Stimulated activated naive CD4-positive, alpha-beta T cell treated with Interleukin-2 at 50 U/mL for 16 hours (primary cell): ENCODE measurements around the gene EVA1C.
"Not testable (repeated sequence)": the region's sequence is repeated elsewhere in the genome, so short reads cannot be mapped to it uniquely, and the experiment has no call there.

Source experiments
- DNase-seq: peaks from one replicate; lab custom pipeline; 2025; lab: John Stamatoyannopoulos, UW

EVA1C gene

DNA sequence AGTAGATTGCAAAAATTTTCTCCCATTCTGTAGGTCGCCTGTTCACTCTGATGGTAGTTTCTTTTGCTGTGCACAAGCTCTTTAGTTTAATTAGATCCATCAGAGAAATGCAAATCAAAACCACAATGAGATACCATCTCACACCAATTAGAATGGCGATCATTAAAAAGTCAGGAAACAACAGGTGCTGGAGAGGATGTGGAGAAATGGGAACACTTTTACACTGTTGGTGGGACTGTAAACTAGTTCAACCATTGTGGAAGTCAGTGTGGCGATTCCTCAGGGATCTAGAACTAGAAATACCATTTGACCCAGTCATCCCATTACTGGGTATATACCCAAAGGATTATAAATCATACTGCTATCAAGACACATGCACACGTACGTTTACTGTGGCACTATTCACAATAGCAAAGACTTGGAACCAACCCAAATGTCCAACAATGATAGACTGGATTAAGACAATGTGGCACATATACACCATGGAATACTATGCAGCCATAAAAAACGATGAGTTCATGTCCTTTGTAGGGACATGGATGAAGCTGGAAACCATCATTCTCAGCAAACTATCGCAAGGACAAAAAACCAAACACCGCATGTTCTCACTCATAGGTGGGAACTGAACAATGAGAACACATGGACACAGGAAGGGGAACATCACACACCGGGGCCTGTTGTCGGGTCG is 21.8 kb upstream of the EVA1C start:
- not testable (repeated sequence) for DNase-seq

DNA sequence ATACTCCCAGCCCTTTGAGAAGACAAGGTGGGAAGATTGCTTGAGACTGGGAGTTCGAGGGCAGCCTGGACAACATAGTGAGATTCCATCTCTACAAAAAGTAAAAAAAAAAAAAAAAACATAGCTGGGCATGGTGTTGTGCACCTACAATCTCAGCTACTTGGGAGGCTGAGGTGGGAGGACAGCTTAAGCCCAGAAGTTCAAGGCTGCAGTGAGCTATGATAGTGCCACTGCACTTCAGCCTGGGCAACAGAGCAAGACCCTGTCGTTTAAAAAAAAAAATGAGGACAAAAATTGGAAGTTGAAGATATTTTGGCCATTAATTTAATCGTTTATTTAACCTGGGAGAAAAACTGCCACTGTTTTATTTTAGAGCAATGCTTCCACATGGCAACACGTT is 20.8 kb upstream of the EVA1C start:
- DNase-seq: no peak

DNA sequence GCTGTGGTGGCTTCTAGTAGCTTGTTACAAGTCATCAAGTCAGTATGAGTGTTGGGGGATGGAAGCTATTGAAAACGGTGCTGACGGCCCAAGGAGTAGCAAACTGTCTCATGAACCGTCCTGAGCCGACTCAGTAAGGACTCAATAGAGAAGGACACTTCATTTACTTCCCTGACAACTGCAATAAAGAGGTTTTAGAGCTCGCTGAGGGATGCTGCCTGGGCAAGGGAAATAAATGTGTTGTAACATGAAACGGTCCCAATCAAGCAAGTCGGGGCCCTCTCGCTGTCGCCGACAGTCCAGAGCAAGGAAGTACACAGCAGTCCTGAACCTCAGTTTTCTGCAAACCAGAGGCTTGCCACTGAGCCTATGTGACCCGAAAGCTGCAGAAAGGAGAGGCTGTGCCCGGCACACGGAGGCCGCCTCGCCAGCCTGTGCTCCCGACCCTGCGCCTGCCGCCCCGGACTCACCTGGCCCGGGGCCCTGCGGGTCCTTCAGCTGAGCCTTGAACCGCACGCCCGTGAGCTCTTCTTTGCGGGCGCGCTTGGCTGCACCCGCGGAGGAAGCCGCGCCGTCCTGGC is 20.1 kb upstream of the EVA1C start:
- DNase-seq: no peak

DNA sequence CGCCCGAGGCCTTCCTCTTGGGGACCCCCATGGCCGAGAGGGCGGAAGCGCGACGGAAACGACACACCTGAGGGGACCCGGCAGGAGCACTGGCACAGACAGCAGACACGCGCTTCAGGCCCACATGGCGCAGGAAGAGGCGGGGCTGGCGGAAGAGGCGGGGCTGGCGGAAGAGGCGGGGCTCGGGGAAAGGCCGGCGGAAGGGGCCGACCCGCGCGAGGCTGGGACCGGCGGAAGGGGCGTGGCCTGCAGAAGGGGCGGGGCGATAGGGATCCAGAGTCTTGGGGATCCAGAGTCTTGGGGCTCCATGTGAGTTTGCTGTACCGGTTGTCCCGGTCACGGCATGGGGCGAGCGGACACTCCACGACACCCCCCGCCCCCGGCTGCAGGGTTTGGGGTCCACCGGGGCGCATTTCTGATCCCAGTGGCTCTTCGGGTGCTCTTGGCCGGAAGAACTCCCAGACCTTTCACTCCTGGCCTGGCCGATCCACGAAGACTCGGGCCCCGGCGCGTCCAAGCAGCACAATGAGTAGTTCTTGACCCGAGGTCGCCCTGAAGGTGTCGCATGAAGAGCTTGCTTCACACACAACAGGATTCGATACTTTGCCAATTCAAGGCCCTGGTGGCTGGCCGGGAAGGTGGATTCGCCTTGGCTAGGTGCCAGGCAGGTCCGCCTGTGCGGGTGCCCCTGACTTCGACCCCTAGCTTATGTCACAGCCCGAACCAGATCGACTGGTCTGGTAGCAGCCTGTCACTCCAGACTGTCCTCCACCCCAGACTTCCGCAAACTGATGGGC is 19.4 kb upstream of the EVA1C start, which contains the start of gene URB1:
URB1 (minus strand) TSS at position 133 of the 797 bp plus-strand sequence; CDS start at position 31, 102 bp downstream.
- peak; percentile 93 for DNase-seq

DNA sequence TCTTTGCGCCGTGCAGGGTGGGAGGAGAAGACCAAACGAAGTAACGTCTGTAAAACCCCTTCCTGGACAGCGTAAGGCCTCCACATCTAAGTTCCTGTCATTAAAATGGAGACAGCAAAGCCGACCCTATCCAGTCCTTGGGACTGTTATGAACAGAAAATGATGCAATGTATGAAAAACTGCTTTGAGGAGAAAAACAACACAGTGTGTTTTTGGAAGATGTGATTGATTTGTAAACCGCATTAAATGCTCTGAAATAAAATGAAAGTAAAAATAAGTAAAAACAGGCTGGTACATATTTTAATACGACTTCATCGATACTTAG is 18.9 kb upstream of the EVA1C start:
- DNase-seq: no peak

DNA sequence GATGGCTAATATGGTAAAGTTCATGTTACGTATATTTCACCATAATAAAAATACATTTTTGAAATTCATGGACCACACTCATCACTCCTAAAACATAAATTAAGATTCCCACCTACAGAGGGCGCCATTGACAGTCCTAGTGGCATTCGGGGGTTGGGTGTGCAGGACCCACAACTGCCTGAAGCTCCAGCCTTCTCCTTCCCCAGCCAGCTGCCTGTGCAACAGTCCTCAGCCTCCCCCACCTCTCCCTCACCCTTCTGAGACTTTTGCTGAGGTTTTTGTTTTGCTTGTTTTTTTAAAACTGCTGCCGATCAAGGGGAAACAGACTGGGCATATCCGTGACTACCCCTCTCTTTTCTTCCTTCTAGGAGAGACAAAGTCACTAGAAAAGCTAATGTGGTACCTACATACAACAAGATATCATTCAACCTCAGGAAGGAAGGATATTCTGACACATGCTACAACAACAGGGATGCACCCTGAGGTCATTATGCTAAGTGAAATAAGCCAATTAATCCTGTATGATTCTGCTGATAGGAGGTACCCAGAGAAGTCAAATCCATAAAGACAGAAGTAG is 9.2 kb upstream of the EVA1C start:
- DNase-seq: peak; percentile 35

DNA sequence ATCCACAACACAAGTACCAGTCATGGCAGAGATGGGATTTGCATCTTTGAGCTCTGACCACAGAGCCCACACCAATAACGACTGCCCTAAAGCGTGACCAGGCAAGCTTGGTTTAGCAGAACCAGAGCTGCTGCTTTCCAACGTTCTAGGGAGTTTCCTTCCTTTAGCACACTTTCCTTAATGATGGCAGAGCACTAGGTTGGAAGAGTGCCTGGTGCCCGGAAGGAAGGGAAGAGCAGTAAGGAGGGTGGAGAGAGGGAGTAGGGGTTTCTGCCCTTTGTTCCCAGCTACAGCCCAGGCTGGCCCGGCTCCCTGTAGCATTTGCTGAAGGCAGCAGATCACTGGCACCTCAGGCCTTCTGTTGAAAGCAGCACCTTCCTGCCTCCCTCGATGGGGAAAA is 6.1 kb upstream of the EVA1C start:
- DNase-seq: no peak

DNA sequence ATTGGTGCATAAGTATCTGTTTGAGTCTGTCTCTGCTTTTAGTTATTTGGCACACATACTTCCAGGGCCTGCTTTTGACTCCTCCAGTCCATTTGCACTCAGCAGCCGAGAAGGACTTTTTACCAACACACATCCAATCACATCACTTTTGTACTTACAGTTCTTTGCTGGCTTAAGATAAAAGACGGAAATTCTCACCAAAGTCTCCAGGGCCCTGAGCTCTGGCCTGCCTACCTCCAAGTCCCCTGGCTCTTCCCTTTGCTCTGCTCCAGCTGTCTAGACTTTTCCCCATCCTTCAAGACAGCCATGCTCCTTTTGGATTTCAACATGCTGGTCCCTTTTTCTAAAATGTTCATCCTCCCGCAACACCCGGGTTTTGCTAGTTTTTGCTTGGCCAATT is 2.2 kb upstream of the EVA1C start:
- DNase-seq: no peak

DNA sequence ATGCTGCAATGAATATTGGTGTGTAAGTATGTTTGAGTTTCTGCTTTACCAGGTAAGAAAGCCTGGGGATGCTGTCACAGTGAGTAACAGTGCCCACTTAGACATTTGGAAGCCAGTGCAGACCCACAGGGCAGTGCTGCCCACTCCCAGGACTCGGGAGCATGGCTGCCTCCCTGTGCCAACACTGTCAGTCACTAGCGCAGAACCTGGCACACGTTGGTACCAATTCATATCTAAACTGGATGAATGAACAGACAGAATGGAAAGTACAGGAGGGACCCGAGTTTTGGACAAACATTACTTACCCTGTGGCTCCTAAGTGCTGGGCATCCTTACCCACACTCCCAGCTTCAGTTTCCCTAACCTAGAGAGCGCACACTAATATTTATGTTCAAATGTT is 1.6 kb upstream of the EVA1C start:
- DNase-seq: no peak

DNA sequence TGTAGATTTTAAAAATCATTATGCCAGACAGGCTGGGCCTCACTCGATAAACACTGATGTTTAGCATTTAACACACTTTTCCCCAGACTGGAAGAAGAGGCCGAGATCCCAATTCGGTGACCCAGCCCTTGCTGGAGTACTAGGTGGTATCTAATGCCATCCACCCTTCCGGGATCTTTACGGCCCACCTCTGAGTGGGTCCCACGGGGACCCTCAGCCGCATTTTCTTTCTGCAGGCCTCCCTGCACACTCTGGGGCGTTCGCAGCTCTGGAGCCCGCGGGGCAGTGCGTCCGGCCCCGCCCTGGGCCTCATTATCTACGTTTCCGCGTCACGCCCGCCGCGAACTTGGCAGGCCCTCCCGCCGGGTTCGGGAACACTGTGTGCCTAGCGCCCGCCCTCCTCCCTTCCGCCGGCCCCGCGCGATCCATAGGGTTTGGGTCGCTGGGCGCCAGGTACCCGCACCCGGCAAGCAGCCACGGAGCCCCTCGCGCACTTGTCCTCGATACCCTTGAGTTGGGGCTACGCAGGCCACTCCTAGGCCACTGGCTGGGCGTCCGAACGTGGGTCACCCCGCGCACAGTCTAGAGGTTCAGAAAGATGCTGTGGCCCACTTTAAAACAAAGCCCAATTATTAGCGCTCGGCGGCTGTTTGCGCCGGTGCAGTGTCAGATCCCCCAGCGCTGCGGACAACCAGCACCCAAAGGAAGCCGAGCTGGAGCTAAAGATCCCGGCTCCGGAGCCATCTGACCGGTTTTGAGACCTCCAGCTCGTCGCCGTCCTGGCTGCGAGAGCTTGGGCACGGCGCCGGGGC is 950 bp upstream of the EVA1C start:
- peak; percentile 61 for DNase-seq

DNA sequence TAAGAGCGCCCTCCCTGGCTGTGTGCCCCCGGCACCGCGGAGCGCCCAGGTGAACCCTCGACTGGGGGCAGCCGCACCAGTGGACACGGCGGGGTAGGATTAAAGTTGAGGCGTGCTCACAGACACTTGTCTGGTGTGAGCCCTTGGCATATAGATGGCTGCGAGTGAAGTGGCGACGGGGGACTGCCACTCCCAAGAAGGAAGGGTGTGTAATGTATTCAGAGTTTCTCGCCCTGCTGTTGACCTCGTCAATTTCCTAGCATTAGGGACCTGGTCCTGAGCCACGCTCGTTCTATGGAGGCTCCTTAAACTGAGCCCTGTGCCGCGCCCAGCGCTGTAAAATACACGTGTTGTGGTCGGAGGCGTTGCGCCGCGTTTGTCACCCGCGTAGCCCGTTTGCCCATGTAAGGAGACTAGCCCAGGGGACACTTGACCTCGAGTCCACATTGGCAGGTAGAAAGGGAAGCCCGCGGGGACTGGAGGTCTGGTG is 554 bp downstream of the EVA1C start:
- DNase-seq: no peak

DNA sequence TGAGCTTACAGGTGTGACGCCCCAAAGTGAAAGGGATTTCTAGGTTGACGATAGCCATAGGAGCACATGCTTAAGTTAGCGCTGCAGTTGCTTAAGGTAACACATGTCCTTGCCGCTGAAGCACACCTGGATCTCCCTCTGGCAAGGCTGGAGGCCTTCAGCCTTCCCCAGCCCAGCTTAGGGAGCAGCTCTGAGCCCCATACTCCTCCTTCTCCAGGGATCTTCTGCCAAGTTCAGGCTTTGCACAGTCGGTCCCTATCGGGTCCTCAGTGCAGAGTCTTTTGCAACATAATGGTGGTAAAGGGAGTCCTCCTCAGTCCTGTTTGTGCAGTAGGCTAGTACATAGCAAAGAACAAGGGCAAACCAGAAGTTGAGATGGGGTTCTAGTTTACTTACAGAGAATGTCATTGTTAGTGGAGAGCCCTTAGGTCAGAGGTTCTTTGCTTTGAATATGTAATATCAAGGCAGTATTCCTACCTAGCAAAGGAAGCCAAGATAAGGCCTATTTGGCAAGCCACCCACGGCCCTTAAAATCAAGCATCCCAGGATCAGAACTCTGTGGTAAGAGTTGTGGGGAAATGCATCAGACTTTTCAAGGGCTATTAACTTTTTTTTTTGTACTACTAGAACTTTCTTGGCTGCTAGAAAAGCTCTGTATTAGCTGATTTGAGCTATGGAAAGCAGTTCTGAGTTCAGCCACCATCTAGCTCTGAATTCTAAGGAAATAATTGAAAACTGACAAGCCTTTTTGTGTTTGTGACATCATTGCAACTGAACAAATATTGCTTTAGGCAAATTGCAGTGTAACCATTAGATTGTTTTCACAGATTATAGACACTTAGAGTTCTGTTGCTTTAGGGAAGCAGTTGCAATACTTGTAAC is 1.4 kb downstream of the EVA1C start:
- no peak for DNase-seq

DNA sequence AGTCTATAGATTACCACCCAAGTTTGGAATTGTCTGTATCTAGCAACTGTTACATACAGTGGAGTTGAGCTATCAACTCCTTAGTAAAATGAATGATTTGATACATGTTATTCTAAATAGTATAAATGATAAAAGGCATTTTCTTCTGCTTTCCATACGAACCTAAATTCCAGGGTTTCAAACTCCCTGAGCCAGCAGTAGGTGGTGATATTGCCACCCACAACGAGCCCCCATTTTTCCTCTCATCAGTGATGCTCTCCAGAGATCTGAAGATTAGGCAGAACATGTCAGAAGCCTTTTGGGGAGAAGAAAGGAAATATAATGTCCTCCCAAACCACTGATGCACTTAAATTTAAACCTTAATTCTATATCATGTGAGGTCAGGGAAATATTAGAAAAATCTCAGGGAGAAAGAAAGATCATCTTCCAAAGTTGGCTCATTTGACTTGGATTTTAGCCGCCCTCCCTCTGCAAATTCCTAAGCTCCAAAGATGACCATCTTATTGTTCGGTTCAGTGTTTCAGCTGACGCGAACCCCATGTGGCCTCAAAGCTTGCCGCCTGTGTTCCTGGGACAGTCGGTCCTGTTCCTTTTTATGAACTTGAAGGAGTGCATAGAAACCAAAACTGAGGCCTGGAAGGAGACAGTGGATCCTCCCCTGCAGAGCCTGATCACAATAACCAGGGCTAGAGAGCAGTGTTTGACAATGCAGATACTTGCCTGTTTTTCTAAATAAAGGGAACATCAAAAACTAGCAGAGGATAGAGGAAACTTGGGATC is 2.3 kb downstream of the EVA1C start:
- no peak for DNase-seq

DNA sequence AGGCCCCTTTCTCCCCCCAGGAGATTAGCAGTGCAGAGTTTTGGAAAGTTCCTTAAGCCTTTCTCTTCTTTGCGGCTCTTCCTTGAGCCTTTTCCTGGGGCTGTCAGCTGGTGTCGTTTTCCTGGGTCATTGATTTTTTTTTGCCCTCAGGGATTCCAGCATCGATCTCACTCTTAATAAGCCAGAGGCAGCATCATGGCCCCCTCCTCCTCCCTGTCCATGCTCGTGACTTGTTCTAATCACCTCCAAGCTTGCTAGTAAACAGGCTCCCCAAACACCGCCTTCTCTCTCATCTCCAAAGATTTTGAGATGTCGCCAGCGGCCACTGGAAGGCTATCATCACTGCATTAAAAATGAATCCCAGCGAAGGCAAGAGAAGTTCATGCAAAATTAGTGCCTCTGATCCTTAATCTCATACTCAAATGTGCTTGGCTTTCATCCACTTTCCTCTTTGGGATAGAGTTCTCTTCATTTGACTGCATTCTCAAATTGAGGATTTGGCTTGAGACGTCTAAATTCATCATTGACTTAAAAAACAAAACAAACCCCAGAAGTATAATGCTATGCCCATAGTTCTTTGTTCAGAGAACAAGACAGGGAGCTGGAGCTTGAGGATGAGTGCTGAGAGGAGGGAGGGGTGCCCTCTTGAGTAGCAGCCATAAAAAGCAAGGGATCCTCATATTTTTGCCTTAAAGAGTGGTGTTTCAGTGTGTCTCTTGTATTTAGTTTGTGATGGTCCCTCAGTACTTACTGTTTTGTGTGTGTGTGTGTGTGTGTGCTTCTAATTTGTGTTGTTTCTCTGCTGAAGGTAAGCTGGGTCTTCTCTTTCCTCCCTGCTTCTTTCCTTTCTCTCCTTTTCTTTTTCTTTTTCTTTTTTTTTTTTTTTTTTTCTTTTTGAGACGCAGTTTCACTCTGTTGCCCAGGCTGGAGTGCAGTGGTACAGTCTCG is 3.2 kb downstream of the EVA1C start:
- no peak for DNase-seq

DNA sequence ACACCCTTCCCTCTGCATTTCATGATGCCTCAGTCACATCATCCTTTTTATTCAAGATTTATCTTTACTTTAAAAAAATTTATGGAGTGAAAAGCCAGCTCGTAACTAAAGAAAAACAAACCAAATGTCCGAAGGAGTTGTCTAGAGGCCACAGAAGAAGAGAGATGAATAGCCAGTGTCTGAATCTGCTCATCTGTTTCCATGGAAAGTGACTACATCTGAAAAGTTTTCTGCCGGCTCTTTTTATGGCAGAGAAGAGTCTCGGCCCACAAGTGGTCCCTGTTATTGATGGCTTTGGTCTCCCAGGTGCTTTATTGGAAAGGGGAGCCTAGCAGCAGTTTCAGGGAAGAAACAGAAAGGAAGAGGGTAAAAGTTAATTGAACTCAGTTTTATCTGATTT is 5.6 kb downstream of the EVA1C start:
- no peak for DNase-seq

DNA sequence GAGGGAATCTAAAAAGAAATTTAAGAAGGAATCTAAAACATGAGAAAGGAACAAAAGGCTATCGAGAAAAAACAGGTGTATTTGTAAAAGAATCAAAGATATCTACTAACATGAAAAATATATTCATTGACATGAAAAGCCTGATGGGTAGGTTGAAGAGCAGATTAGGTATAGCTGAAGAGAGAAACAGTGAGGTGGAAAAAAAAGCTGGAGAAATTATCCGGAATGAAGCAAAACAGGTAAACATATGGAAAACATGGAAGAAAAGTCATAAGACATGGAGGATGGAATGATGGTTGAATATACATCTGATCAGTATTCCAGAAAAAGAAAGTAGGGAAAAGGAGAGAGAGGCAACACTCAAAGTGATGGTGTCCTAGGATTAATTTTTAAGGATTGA is 9.6 kb downstream of the EVA1C start:
- DNase-seq: no peak

DNA sequence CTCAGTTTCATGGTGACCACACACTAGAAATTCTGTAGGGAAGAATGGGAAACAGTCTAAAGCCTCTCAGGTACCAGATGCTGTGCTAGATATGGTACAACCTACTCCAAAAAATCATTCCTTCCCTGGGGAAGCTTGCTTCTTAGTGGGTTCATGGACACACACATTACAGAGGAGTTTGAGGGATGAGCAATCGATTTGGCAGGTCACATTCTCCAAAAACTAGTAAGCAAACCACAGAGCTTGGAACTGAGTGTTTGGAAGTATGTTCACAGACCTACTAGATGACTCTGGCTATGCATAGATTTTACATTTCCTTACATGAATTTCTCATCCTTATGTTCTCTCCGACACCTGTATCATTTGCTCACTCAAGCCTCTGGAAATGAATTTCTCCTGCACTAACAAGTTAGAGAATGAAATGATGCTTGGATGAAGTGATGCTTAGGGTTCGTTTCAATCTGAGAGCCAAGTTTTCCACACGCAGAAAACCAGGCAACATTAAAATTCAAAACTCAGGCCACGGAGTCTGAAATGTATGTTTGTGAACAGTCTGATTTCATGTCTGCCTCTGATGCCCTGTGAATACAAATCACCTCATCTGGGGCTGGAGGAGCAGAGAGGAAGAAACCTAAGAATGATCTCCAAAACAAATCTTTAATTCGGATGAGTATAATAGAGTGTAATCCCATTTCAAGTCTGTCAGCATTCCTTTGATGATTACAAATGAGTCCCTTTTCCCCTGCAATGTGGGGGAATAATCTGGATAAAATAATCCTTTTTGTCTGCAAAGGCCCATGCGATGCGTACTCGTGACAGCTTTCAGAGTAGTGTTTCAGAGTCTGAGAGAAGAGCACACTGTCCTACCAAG is 11.0 kb downstream of the EVA1C start:
- no peak for DNase-seq

DNA sequence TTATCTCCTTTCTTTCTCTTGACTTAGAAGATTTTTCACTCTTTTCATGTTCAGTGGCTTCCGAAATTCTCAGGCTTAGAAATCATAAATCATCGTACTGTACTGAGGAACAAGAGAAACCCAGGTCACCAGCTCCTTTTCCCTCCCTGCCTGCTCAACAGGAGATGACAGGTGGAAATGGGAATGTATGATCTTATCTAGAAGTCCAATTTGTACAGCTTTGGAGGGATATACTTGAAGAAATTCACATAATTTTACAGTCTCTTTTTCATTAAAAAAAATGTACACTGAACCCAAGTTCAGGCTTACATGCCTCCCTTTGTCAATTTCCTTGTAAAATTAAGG is 11.7 kb downstream of the EVA1C start:
- no peak for DNase-seq
